ENCODE data around the gene DNAJC3.

- no peak for TF ChIP-seq CTCF (IDR thresholded peaks at IDR 0.05; ENCODE audit: poor library complexity)
- no peak for TF ChIP-seq EZH2 (IDR thresholded peaks at IDR 0.05; ENCODE audit: borderline replicate concordance)
- no peak for TF ChIP-seq EZH2phosphoT487 (IDR thresholded peaks at IDR 0.05; ENCODE audit: low read depth, severe bottlenecking, unreplicated experiment)
These were observed 26.2 kb upstream of the DNAJC3 start for GRCh38 chr13:95650696-95651095.
